ENCODE data around the gene CORO1C.

CORO1C gene

GRCh38 chr12:108646600-108647579 is 84.4 kb downstream of the CORO1C start:
- no peak for TF ChIP-seq CTCF (IDR thresholded peaks at IDR 0.05; ENCODE audit: insufficient read depth, low read depth, low read length, missing control alignments)
- no peak for DNase-seq (ENCODE audit: low read depth)
- no peak overlapping the region for H3K4me3 ChIP-seq (ENCODE audit: low read depth, low read length)

- TF ChIP-seq CTCF (IDR thresholded peaks at IDR 0.05; ENCODE audit: insufficient read depth, low read depth, low read length, missing control alignments), result no peak
- no peak for DNase-seq (ENCODE audit: low read depth)
- no peak overlapping the region for H3K4me3 ChIP-seq (ENCODE audit: low read depth, low read length)
Measured at GRCh38 chr12:108645686-108646599, 85.4 kb downstream of the CORO1C start.

GRCh38 chr12:108644811-108645120 is 86.6 kb downstream of the CORO1C start:
- no peak for TF ChIP-seq CTCF (IDR thresholded peaks at IDR 0.05; ENCODE audit: insufficient read depth, low read depth, low read length, missing control alignments)
- DNase-seq (ENCODE audit: low read depth), result no peak
- H3K4me3 ChIP-seq (ENCODE audit: low read depth, low read length), result no peak overlapping the region

DNA sequence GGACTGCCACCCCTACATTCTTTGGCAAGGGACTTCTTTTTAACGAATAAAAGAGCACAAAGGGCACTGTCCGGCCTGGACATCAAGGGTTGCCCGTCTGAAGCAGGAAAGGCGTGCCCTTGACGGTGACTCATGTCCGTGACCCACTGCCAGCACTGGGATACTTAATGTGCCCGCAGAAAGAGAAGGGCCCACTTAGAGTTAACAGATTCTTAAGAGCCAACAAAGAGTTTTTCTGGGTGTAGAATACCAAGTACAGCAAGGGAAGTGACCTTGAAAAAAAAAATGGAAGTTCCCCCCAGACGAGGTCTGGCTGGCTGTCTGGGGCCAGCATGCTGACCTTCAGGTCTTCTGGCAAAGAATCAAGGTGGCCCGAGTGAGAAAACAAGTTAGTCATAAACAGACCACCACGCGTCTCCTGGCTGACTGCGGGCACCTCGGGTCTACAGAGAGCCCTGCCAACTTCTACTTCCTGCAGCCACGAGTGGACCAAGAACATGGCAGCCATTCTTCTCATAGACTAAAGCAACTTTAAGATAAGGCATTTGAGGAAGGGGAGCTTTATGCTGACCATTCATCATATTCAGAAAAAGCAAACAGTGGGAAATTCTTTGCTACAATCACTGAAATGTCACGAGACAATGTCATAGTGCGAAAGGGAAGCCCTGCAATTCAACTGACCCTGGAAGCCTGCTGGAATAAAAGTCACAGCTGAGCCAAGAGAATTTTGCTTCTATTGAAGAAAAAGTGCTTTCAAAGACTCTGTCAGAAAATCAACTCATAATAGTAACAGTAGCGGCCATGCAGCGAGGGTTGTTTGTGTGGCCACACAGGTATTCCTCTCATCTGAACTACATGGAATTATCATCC is 87.1 kb downstream of the CORO1C start:
- H3K4me3 ChIP-seq (ENCODE audit: low read depth, low read length), result no peak overlapping the region
- no peak for DNase-seq (ENCODE audit: low read depth)
- TF ChIP-seq CTCF (IDR thresholded peaks at IDR 0.05; ENCODE audit: insufficient read depth, low read depth, low read length, missing control alignments), result no peak

DNA sequence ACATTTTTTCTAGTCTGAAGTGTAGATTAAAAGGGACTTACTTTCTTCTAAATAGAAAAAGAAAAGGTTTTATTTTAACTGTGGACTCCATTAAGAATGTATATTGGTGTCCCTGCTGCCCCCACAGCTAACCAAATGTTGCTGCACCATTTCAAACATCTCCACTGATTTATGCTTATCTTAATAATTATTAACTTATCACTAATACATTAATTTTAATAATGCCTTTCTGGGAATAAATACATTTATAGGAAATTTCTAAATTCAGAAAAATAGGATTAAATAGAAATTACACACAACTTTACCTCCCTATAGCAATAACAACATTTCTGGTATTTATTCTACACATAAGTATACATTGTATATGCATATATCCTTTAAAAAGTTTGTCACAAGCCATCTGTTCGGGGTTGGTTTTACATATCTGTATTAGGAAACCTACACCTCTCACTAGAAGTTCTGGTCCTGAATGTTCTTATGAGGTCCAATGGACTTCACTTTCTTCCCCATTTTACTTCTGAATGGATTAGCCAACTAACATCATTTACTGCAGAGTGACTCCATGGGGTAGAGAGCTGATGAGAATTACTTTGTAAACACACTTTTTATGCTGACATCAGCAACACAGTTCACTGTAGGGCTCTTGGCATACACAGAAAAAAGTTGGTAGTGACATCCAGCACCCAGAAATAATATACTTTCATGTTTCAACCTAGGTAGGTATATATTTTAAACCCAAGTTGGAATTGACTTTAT is 88.2 kb downstream of the CORO1C start:
- DNase-seq (ENCODE audit: low read depth), result no peak
- no peak for TF ChIP-seq CTCF (IDR thresholded peaks at IDR 0.05; ENCODE audit: insufficient read depth, low read depth, low read length, missing control alignments)
- no peak overlapping the region for H3K4me3 ChIP-seq (ENCODE audit: low read depth, low read length)

All from GM12865 (cell line).